GM21360 (cell line): ENCODE data around the gene ING1.
"Not testable (repeated sequence)": the region's sequence is repeated elsewhere in the genome, so short reads cannot be mapped to it uniquely, and the experiment has no call there.

ENCODE experiments used
- ATAC-seq: cut with Tn5 transposase; IDR thresholded peaks from one replicate; pipeline ENCODE4 v1.9.1; 2021; ENCODE audit warnings: mild to moderate bottlenecking, moderate library complexity; ENCODE audit not compliant: unreplicated experiment

ING1 gene, protein sequence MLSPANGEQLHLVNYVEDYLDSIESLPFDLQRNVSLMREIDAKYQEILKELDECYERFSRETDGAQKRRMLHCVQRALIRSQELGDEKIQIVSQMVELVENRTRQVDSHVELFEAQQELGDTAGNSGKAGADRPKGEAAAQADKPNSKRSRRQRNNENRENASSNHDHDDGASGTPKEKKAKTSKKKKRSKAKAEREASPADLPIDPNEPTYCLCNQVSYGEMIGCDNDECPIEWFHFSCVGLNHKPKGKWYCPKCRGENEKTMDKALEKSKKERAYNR

DNA sequence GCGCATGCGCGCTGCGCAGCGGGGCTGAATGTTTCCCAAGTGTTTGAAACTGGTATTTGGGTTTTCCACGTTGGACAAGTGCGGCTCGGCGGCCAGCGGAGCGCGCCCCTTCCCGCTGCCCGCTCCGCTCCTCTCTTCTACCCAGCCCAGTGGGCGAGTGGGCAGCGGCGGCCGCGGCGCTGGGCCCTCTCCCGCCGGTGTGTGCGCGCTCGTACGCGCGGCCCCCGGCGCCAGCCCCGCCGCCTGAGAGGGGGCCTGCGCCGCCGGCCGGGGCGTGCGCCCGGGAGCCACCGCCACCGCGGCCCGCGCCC, at the start of gene ING1:
Gene ING1 (plus strand): TSS at position 59 of the 311 bp plus-strand sequence. CDS start 450 bp downstream, outside the sequence.
- no peak for ATAC-seq

DNA sequence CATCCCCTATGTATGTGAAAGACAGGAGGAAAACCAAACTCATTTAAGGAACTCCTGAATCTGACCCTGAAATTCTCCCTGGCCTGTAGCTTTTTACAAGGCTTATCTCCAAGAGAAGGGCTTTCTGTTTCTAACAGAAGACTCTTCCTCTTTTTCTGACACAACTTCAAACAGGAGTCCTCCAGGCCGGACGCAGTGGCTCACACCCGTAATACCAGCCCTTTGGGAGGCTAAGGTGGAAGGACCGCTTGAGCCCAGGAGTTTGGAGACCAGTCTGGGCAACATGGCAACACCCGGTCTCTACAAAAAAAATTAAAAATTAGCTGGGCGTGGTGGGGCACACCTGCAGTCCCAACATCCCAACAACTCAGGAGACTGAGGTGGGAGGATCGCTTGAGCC, 49.5 kb upstream of the ING1 start:
- ATAC-seq = no peak

DNA sequence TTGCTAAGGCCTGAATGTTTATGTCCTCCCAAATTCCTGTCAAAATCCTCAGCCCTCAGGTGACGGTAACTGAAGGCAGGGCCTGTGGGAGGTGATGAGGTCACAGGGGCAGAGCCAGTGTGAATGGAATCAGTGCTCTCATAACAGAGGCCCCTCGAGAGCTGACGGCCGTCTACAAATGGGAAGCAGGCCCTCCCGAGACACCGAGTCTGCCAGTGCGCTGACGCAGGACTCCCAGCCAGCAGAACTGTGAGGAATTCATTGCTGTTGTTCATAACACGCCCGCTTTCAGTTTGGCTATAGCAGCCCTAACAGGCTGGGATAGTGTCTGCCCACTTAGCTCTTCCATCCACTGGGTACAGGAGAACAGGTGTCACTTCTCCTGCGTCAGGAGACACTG, 48.8 kb upstream of the ING1 start:
- no peak for ATAC-seq

DNA sequence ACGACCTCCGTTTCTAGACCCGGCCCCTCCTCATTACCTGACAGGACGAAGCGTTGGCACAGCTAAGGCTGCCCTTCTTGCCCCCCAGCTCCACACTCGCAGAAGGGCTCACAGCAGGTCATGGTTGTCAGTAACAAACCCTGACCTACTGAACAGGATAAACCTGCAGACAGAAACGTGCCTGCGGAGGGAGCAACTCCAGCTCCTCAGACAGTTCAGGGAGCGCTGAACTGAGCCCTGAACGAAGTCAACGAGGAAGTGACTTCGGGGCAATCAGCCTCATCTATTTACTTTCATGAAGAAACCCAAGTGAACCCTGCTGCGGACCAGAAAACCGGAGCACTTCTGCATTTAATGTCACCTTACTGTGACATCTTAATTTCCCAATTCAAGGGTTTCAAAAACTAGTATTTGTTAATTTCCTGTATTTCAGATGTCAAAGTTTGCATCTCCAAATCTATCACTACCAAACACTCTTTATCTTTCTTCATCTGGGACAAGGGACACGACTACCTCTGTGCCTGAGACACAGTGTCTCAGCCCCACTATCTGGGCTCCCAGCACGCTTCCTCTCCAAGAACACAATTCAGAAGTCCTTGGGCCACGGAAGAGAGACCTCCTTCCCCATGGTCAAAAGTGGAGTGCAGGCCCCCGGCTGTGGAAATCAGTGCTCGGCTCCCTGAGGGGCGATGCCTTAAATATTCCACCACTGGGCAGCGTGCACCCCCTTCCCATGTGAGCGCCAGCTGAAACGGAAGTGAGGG, 47.8 kb upstream of the ING1 start:
- ATAC-seq = no peak

DNA sequence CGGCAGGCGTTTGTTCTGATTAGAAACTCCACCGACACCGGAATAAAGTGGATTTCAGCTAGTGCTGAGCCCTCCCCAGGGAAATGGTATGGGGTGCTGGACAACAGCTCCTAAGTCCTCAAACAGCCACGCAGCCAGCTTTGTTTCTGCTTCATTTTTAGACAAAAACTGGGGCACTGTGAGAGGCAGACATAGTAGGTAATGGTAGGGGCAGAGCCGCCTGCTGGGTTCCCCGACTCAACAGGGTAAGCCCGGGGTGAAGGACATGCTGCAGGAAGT, 47.3 kb upstream of the ING1 start:
- ATAC-seq = no peak

DNA sequence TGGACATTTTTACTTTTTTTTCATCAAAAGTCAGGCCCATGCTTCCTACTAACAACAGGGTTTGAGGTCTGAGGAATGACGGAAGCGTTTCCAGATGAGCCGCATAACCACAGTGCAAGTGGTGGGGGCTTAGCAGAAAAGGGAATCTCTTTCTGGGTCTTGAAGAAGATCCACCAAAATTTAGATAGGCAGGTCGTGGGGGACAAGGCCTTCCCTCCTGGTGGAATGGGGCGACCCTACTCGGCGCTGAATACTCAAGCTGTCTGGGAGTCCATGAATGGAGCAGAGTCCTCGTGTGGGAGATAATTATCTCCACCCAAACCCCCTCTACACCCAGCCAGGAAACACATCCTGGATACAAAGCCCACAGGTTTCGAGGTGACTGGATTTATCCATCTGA, 44.5 kb upstream of the ING1 start:
- no peak for ATAC-seq

DNA sequence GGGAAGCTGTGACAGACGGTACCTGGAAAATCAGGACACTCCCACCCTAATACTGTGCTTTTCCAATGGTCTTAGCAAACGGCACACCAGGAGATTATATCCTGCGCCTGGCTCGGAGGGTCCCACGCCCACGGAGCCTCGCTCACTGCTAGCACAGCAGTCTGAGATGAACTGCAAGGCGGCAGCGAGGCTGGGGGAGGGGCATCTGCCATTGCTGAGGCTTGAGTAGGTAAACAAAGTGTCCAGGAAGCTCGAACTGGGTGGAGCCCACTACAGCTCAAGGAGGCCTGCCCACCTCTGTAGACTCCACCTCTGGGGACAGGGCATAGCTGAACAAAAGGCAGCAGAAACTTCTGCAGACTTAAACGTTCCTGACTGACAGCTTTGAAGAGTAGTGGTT, 43.7 kb upstream of the ING1 start:
- ATAC-seq = not testable (repeated sequence)

DNA sequence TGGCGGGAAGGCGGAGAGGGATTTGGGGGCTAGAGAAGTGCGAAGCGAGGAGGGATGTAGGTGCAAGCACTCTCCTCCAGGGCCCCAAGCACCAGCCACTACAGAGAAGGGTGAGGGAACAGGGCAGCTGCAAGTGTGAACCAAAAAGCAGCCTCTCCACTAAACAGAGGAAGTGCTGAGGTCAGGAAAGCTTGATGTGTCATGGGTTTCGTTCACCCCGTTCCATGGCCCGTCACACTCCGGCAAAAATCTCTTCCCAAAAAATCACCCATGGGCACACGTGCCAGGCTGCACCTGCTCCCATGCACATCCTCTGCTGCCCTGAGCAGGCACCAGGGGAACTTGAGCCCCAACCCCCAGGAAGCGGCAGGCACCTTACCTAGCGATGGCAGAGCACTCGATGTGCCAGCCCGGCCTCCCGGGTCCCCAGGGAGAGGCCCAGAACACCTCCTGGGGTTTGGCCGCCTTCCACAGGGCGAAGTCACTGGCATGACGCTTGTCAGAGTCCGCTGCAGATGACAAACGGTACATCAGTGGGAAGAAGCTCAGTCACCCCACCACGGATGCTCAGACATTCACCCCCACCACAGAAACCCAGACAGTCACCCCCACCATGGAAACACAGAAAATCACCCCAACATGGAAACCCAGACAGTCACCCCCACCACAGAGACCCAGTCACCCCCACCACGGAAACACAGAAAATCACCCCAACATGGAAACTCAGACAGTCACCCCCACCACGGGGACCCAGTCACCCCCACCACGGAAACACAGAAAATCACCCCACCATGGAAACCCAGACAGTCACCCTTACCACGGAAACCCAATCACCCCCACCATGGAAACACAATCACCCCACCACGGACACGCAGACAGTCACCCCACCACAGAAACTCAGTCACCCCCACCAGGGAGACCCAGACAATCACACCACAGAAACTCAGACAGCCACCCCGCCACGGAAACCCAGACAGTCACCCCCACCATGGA, 36.6 kb upstream of the ING1 start:
- ATAC-seq = peak; percentile 68

DNA sequence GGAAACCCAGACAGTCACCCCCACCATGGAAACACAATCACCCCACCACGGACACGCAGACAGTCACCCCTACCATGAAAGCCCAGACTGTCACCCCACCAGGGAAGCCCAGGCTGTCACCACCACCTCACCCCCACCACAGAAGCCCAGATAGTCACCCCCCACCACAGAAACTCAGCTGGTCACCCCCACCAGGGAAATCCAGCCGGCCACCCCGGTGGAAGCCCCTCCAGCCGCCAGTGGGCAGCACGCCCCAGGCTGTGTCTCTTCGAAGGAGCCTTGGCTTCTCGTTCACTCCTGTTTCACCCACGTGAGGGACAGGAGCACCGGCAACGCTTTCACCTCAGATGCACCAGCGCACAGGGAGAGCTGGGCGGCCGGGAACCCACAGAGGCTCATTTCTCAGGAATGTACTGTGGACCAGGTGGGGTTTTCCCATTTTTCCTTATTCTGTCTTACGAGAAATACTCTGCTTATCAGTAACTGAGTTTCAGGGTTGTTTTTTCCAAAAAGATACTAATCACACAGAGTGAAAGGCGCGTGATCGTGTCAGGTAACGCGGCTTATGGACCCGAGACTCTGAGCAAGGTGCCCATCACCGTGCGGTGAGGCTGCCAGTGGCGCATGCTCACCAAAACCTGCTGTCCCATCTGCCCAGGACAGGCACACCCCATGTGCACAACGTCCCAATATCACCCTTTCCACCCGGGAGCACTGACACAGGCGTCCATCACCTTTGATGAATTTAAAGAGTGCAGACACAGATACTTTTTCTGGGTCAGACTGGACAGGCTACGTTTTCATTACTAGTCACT, 35.6 kb upstream of the ING1 start:
- no peak for ATAC-seq

DNA sequence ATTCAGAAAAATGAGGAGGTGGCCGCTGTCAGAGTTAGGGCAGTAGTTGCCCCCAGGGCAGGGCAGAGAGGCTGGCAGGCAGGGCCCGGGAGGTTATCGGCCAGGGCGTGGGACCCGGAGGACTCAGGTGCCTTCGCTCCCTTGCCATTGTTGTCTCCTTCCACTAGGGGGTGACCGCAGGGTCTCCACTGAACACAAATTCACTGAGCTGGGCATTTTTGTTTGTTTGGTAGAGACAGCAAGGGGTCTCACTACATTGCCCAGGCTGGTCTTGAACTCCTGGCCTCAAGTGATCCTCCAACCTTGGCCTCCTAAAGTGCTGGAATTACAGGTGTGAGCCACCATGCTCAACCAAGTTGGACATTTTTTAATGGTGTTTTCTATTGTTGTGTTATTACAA, 32.6 kb upstream of the ING1 start:
- no peak for ATAC-seq

DNA sequence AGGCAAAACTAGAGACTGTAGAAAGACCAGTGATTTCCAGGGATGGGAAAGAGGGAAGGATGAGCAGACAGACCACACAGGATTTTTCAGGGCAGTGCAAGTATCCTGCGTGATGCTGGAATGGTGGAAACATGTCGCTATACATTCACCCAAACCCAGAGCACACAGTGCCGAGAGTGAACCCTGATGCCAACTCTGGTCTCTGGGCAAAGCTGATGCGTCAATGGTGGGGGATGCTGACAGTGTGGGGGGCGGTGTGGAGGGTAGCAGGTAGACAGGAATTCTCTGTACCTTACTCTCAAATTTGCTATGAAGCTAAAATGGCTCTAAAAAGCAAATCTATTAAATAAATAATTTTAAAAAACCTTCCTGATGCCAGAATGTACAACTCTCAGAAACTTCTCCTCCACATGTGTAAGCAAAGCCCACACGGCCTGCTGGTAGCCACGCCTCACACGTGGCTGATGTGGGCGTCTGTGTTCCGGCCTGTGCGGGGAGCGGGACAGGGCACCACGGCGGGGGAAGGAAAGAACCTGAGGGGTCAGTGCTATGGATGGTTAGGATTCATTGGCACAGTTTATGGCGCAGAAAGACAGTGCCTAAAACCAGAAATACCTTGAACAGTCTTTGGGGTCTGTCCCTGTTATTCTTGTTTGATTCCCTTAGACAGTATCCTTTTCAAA, 31.5 kb upstream of the ING1 start:
- ATAC-seq = no peak

DNA sequence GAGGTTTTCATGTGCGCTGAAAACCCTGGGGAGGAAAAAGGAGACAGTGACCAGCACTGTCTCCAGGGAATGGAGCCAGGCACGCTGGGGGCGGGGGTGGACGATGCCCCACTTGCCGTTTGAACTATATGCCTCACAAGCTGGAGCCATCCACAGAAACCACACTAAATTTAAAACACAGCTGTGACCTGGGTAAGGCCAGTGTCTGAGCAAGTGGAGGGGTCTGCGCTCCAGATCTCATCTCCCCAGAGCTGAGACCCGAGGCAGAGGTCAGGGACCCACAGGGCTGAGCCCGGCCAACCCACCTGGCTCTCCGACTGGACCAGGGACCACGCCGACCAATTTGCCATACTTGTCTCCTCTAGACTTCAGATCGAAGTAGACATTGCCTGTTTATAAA, 30.8 kb upstream of the ING1 start:
- ATAC-seq = no peak

DNA sequence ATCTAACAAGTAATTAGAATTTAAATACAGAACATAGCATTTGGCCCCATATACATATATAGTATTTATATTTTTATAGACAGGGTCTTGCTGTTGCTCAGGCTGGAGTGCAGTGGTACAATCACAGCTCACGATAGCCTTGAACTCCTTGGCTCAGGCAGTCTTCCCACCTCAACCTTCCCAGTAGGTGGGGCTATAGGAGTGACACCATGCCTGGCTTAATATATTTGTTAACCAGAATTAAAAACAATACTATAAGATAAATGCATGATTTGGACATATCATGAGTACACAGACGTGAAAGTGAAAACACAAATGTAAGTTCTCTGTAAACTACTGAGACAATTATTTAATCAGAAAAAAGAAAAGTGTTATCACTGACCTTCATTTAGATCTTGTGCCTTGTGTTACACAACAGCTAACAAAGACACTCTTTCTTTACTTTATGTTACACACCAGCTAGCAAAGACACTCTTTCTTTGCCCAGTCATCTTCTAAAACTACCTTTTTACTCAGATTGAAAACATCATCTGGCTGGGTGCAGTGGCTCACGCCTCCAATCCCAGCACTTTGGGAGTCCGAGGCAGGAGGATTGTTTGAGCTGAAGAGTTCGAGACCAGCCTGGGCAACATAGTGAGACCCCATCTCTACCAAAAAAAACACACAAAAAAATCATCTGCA, 30.2 kb upstream of the ING1 start:
- ATAC-seq = no peak

DNA sequence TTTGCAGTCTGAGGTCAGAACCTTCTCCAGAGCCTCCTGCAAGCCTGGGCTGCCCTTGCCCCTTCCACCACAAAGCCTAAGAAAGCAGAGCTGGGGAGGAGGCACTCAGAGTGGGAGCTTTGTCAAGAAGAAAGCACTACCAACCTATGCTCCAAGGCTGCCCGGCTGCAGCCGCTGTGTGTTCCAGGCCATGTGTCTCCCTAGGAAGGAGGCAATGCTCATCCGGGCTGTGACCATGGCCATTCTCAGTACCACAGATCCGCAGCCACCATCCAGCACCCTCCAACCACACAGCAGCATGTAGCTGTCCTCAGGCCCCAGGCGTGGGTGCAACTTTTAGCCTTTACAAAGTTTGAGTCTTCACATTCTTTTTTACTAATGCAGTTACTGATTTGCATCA, 29.6 kb upstream of the ING1 start:
- ATAC-seq = no peak

DNA sequence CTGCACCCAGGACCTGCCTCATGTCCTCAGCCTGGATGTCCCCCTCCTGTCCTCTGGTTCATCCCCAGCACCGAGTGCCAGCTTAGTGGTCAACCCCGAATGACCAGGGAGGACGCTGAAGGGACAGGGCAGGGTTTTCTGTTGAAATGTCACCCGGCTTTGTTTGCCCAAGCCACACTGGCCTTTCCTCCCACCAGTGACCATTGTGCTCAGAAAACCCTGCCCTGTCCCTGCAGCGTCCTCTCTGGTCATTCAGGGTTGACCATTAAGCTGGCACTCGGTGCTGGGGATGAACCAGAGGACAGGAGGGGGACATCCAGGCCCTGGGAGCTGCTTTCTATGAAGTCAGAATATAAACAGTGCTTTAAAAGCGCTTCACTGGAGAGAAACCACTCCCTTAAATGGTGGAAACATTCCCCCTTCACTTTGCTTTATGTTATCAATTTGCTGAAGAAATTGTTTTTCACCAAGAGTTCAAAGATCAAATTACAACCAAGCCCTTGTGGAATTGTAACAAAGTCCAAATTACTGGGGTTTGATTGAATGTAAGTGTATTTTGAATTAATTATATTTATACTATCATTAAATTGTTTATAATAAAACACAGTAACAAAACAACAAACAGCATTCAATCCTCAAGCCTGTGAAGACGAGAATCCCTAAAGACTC, 29.0 kb upstream of the ING1 start:
- ATAC-seq = no peak

DNA sequence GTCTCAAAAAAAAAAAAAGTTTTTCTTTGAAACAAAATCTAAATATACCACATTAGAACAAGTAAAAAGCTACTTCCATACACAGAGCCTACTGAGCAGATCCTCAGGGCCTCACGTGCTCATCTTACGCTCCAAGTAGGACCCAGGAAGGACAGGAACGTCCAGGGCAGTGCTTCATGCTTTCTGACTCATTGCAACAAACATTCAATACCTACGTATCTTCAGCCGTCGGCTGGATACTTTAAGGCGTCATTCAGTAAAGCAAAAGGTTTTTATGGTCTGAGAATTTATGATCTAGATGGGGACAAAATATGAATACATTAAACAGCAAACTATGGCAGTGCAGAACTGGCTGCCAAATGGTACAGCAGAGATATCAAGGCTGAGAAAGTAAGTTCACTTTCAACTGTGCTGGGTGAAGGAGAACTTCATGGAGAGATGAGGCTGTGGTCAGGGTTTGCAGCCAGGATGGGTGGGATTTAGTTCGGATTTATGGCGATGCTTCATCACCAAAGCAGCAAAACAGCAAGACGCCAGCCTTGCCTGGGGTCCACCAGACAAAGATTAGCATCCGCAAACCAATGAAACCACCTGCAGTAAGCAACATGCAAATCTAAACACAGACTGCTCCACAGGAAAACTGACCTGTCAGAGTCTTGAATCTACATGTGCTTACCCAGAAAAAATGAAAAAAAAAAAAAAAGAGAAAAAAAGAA, 28.0 kb upstream of the ING1 start:
- no peak for ATAC-seq

DNA sequence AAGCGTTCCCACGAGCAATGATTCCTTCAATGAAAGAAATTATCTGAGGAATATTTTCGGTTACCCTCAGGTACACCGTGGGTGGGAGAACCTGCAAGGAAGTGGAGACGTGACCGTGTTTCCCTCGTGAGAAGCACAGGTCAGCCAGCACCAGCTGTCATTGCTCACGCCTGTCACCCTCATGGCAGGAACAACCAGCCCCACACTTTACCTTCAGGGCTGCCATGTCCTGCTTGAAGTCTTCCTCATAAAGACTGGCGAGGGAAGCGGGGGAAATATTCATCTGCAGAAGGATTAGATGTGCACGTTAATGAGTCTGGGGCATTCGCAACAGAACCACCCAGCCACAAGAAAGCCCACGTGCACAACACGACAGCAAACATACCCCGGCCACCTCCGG, 25.8 kb upstream of the ING1 start:
- no peak for ATAC-seq

DNA sequence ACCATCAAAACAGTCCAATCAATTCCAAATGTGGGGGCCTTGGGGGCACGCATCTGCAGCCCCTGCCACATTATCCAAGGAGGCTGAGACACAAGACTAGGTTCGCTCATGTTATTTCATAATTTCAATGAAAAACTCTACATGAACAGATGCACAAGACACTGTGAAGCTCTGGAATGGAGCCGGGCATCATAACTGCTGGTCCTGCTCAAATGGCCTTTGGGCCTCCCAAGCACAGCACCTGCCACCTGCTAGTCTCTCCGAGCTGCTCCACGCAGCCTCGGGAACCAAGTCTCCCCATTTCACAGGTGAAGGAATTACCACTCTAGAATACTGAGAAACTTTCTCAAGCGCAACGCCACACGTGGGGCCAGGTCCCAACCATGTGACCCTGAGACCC, 24.5 kb upstream of the ING1 start:
- no peak for ATAC-seq

DNA sequence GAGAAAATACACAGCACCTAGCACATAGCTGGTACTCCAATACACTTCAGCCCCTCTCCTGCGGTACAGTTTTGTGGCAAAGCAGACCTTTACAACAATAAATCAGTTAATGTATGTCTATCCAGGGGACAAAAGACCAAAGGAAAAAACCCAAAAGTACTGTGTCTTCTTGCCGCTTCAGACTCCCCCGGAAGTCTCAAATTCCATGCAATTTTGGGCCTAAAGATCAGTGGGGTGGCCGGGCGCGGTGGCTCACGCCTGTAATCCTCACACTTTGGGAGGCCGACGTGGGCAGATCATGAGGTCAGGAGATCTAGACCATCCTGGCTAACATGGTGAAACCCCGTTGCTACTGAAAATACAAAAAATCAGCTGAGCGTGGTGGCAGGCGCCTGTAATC, 23.8 kb upstream of the ING1 start:
- ATAC-seq = no peak
